ENCODE results near the gene GALNT7. TPM values are rescaled to one million over a fixed set of nuclear protein-coding genes. Genes with fewer than 3 reads are reported as not detected.

Gene GALNT7
- total and polyA plus RNA-seq, 2 of the 13 experiments (the other 11 are each of a cell fraction or from before 2014, with no cell fraction given) = 0.08 to 0.13 TPM

DNA sequence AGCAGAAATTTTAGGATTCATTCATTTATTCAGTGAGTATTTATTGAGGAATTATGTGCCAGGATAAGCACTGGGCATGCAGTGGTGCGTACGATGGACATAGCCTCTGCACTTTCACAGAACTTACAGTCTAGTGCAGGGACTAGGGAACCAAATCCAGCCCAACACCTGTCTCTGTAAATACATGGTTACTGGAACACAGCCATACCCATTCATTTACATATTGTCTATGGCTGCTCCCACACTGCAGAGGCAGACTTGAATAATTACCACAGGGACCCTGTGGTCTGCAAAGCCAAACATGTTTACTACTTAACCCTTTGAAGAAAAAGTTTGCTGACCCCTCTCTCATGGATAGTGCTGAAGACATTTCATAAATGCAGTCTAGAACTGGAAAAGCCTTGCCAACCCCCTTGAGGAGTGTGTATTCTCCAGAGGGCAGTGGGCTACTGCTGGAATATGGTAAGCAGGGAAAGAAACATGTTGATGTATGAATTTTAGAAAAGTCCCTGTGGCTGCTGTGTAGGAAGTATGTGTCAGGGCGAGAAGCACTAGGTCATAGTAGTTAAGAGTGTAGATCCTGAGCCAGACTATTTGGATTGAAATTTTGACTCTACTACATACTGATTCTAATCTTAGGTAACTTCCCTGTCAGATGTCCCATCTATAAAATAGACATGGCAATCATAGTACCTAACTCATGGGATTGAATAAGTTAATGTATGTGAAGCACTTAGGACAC, 75.5 kb downstream of the GALNT7 start:
- WGBS (ENCODE audit: low lambda C conversion rate) = 50% methylated on average over 3 of the region's 3 CpGs
- H3K4me1 ChIP-seq (ENCODE audit: insufficient read depth, low read length) = no peaks in the 10 kb centered on the region

DNA sequence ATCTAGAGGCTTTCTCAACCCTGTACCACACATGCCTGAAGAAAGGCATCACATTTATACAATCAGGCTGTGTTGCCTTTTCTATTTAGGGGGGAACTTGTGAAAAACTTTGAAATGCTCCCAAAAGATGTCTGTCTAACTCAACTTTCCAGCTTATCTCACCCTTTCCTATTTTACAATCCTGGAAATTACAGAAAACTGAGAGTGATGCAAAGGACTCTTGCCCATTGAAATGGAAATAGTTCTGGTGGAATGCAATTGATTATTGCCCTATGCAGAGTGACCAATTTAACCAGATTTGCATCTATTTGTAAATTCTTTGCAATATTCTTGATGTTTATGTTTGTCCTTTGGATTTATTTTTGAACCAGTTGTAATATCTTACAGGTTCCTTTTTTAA, 77.3 kb downstream of the GALNT7 start:
- H3K27me3 ChIP-seq (ENCODE audit: control insufficient read depth in 1 of 2, insufficient read depth in 2 of 2, low read length in 2 of 2) = no peaks in the 10 kb centered on the region; a peak in 1 of 5 replicates
- no peak overlapping the region for H3K9ac ChIP-seq (ENCODE audit: insufficient read depth, low read depth, low read length)
- H3K36me3 ChIP-seq (replicated peaks in 1 of 2; ENCODE audit: control insufficient read depth in 1 of 2, insufficient read depth in 2 of 2, low read length in 2 of 2) = no peaks in the 10 kb centered on the region
- FAIRE-seq (no peak), DNase-seq (ENCODE audit: low spot score) (no peak), ATAC-seq (no peak)
- H3K4me2 ChIP-seq (ENCODE audit: low read depth, low read length) = no peak overlapping the region
- no peaks in the 10 kb centered on the region for H4K20me1 ChIP-seq (ENCODE audit: insufficient read depth, low read length)
- no peaks in the 10 kb centered on the region for H3K9me3 ChIP-seq (ENCODE audit: low read length)
- BruUV-seq (replicated peaks) = no TSS peak
- no peak overlapping the region for H2AFZ ChIP-seq (ENCODE audit: low read length)
- H3K27ac ChIP-seq (ENCODE audit: extremely low read length, insufficient read depth, low read length) = no peak overlapping the region
- in situ Hi-C loops (cut with HindIII; ENCODE audit: extremely low pct_ligation_motif_present, low pct_unique_long_range_greater_than_20kb) = no loop called here
- H3K4me1 ChIP-seq (ENCODE audit: insufficient read depth, low read length) = no peaks in the 10 kb centered on the region
- intact Hi-C loops (cut with micrococcal nuclease; ENCODE audit: unreplicated experiment) = no loop called here
- H3K4me3 ChIP-seq (replicated peaks in 1 of 3; ENCODE audit: insufficient read depth in 1 of 3, low read depth in 2 of 3, low read length in 3 of 3) = no peak overlapping the region
- POLR2A ChIA-PET = no interaction called here
- H3K79me2 ChIP-seq (ENCODE audit: insufficient read depth, low read length) = no peaks in the 10 kb centered on the region
- CTCF ChIA-PET (ENCODE audit: low intra/inter-chr PET ratio, low total read pairs) = no interaction called here
- TF ChIP-seq PTBP1 (IDR thresholded peaks at IDR 0.05; ENCODE audit: low read depth, low read length, poor library complexity, severe bottlenecking) (no peak), YY1 (IDR thresholded peaks at IDR 0.05; ENCODE audit: insufficient read depth, insufficient replicate concordance, low read depth, low read length) (no peak), CREM (IDR thresholded peaks at IDR 0.05) (no peak), CREM (CRISPR knock-in tag; IDR thresholded peaks at IDR 0.05) (no peak), FOSL2 (CRISPR knock-in tag; IDR thresholded peaks at IDR 0.05) (no peak), TARDBP (CRISPR knock-in tag; IDR thresholded peaks at IDR 0.05) (no peak), ZNF205 (CRISPR knock-in tag; IDR thresholded peaks at IDR 0.05) (no peak), GATAD1 (CRISPR knock-in tag; IDR thresholded peaks at IDR 0.05) (no peak), HMG20B (CRISPR knock-in tag; conservative IDR thresholded peaks at IDR 0.05) (no peak)
- TF ChIP-seq, protein P1, sequence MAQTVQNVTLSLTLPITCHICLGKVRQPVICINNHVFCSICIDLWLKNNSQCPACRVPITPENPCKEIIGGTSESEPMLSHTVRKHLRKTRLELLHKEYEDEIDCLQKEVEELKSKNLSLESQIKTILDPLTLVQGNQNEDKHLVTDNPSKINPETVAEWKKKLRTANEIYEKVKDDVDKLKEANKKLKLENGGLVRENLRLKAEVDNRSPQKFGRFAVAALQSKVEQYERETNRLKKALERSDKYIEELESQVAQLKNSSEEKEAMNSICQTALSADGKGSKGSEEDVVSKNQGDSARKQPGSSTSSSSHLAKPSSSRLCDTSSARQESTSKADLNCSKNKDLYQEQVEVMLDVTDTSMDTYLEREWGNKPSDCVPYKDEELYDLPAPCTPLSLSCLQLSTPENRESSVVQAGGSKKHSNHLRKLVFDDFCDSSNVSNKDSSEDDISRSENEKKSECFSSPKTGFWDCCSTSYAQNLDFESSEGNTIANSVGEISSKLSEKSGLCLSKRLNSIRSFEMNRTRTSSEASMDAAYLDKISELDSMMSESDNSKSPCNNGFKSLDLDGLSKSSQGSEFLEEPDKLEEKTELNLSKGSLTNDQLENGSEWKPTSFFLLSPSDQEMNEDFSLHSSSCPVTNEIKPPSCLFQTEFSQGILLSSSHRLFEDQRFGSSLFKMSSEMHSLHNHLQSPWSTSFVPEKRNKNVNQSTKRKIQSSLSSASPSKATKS (CRISPR knock-in tag; IDR thresholded peaks at IDR 0.05) = no peak
- TF ChIP-seq, protein P2, sequence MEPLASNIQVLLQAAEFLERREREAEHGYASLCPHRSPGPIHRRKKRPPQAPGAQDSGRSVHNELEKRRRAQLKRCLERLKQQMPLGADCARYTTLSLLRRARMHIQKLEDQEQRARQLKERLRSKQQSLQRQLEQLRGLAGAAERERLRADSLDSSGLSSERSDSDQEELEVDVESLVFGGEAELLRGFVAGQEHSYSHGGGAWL (CRISPR knock-in tag; IDR thresholded peaks at IDR 0.05) = no peak

More for the DNA sequence above, 75.5 kb downstream of the GALNT7 start:
- Histone ChIP-seq H3K36me3 (replicated peaks in 1 of 2; ENCODE audit: control insufficient read depth in 1 of 2, insufficient read depth in 2 of 2, low read length in 2 of 2) (no peaks in the 10 kb centered on the region), H2AFZ (ENCODE audit: low read length) (no peak overlapping the region), H3K27me3 (ENCODE audit: control insufficient read depth in 1 of 2, insufficient read depth in 2 of 2, low read length in 2 of 2) (no peaks in the 10 kb centered on the region; a peak in 1 of 5 replicates), H3K4me2 (ENCODE audit: low read depth, low read length) (no peak overlapping the region), H3K9me3 (ENCODE audit: low read length) (no peaks in the 10 kb centered on the region), H3K27ac (ENCODE audit: extremely low read length, insufficient read depth, low read length) (no peak overlapping the region), H3K9ac (ENCODE audit: insufficient read depth, low read depth, low read length) (no peak overlapping the region), H3K4me3 (replicated peaks in 1 of 3; ENCODE audit: insufficient read depth in 1 of 3, low read depth in 2 of 3, low read length in 3 of 3) (no peak overlapping the region), H3K79me2 (ENCODE audit: insufficient read depth, low read length) (no peaks in the 10 kb centered on the region), H4K20me1 (ENCODE audit: insufficient read depth, low read length) (no peaks in the 10 kb centered on the region)
- ATAC-seq (no peak), FAIRE-seq (no peak), DNase-seq (ENCODE audit: low spot score) (no peak)
- ChIA-PET POLR2A (no interaction called here), CTCF (ENCODE audit: low intra/inter-chr PET ratio, low total read pairs) (no interaction called here)
- in situ Hi-C loops (cut with HindIII; ENCODE audit: extremely low pct_ligation_motif_present, low pct_unique_long_range_greater_than_20kb) = no loop called here
- TF ChIP-seq BRD4 (CRISPR knock-in tag; IDR thresholded peaks at IDR 0.05) (no peak), RAD21 (CRISPR knock-in tag; IDR thresholded peaks at IDR 0.05) (no peak)
- TF ChIP-seq, protein P3, sequence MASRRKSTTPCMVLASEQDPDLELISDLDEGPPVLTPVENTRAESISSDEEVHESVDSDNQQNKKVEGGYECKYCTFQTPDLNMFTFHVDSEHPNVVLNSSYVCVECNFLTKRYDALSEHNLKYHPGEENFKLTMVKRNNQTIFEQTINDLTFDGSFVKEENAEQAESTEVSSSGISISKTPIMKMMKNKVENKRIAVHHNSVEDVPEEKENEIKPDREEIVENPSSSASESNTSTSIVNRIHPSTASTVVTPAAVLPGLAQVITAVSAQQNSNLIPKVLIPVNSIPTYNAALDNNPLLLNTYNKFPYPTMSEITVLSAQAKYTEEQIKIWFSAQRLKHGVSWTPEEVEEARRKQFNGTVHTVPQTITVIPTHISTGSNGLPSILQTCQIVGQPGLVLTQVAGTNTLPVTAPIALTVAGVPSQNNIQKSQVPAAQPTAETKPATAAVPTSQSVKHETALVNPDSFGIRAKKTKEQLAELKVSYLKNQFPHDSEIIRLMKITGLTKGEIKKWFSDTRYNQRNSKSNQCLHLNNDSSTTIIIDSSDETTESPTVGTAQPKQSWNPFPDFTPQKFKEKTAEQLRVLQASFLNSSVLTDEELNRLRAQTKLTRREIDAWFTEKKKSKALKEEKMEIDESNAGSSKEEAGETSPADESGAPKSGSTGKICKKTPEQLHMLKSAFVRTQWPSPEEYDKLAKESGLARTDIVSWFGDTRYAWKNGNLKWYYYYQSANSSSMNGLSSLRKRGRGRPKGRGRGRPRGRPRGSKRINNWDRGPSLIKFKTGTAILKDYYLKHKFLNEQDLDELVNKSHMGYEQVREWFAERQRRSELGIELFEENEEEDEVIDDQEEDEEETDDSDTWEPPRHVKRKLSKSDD (CRISPR knock-in tag; IDR thresholded peaks at IDR 0.05; ENCODE audit: low read depth) = no peak
- intact Hi-C loops (cut with micrococcal nuclease; ENCODE audit: unreplicated experiment) = no loop called here
- BruUV-seq (replicated peaks) = no TSS peak

Data from HepG2 (cell line).